NOMO-1 treated with dmso at 0.1 percent for 144 hours (cell line): ENCODE results near the gene CX3CL1.
"Not testable (repeated sequence)": the region's sequence is repeated elsewhere in the genome, so short reads cannot be mapped to it uniquely, and the experiment has no call there.

Source experiments
- DNase-seq: peaks from one replicate; lab custom pipeline; 2025; ENCODE audit not compliant: unreplicated experiment; lab: John Stamatoyannopoulos, UW

CX3CL1 gene

GRCh38 chr16:57382535-57383275 is 10.4 kb downstream of the CX3CL1 start:
- DNase-seq = no peak

- no peak for DNase-seq
Measured at GRCh38 chr16:57383276-57384247, 11.3 kb downstream of the CX3CL1 start.

- peak; percentile 49 for DNase-seq
Measured at GRCh38 chr16:57384248-57385070, 12.2 kb downstream of the CX3CL1 start.

GRCh38 chr16:57385083-57385482 is 12.8 kb downstream of the CX3CL1 start:
- DNase-seq = no peak

- no peak for DNase-seq
Measured at GRCh38 chr16:57386381-57386951, 14.2 kb downstream of the CX3CL1 start.

GRCh38 chr16:57387598-57388354 is 15.5 kb downstream of the CX3CL1 start:
- DNase-seq = no peak

GRCh38 chr16:57388359-57389086 is 16.2 kb downstream of the CX3CL1 start:
- DNase-seq = no peak

GRCh38 chr16:57389087-57389468 is 16.8 kb downstream of the CX3CL1 start:
- no peak for DNase-seq

GRCh38 chr16:57390636-57391295 is 18.5 kb downstream of the CX3CL1 start:
- no peak for DNase-seq

GRCh38 chr16:57391300-57391699 is 19.0 kb downstream of the CX3CL1 start:
- no peak for DNase-seq

- no peak for DNase-seq
Measured at GRCh38 chr16:57391708-57392107, 19.4 kb downstream of the CX3CL1 start.

GRCh38 chr16:57392694-57393093 is 20.4 kb downstream of the CX3CL1 start:
- no peak for DNase-seq

- DNase-seq = no peak
Measured at GRCh38 chr16:57394444-57394843, 22.2 kb downstream of the CX3CL1 start.

- DNase-seq = no peak
Measured at GRCh38 chr16:57395026-57395425, 22.7 kb downstream of the CX3CL1 start.

GRCh38 chr16:57396786-57397185 is 24.5 kb downstream of the CX3CL1 start:
- no peak for DNase-seq

- DNase-seq = not testable (repeated sequence)
Measured at GRCh38 chr16:57397493-57397892, 25.2 kb downstream of the CX3CL1 start.

- no peak for DNase-seq
Measured at GRCh38 chr16:57401943-57402640, 29.8 kb downstream of the CX3CL1 start.
